ENCODE results near the gene KLHL36.

KLHL36 gene

GRCh38 chr16:84667600-84668309 lies 19.4 kb downstream of the KLHL36 start:
- Histone ChIP-seq H3K4me3 (ENCODE audit: low read depth in 1 of 5, low read length in 5 of 5) (no peak overlapping the region), H3K27ac (ENCODE audit: low read depth, low read length) (no peak overlapping the region), H3K27me3 (ENCODE audit: control insufficient read depth in 5 of 5, insufficient read depth in 4 of 5, low read length in 5 of 5) (no peaks in the 10 kb centered on the region), H3K9me3 (ENCODE audit: control insufficient read depth in 5 of 5, low read length in 5 of 5) (no peaks in the 10 kb centered on the region), H3K9ac (ENCODE audit: low read length in 5 of 5) (no peak overlapping the region), H3K4me1 (ENCODE audit: control insufficient read depth in 5 of 5, insufficient read depth in 5 of 5, low read length in 5 of 5) (peaks cover 0 to 7% (median 5%) of the 10 kb centered on the region in 5 donors), H3K36me3 (ENCODE audit: control insufficient read depth in 5 of 5, insufficient read depth in 5 of 5, low read length in 5 of 5) (peaks cover 5 to 51% (median 32%) of the 10 kb centered on the region in 5 donors)

- H3K4me1 ChIP-seq (ENCODE audit: control insufficient read depth in 5 of 5, insufficient read depth in 5 of 5, low read length in 5 of 5): peaks cover 0 to 5% (median 0%) of the 10 kb centered on the region in 5 donors
- H3K4me3 ChIP-seq (ENCODE audit: low read depth in 1 of 5, low read length in 5 of 5): no peak overlapping the region
- no peaks in the 10 kb centered on the region for H3K27me3 ChIP-seq (ENCODE audit: control insufficient read depth in 5 of 5, insufficient read depth in 4 of 5, low read length in 5 of 5)
- no peak overlapping the region for H3K27ac ChIP-seq (ENCODE audit: low read depth, low read length)
- peaks cover 0 to 29% (median 14%) of the 10 kb centered on the region in 5 donors for H3K36me3 ChIP-seq (ENCODE audit: control insufficient read depth in 5 of 5, insufficient read depth in 5 of 5, low read length in 5 of 5)
- no peaks in the 10 kb centered on the region for H3K9me3 ChIP-seq (ENCODE audit: control insufficient read depth in 5 of 5, low read length in 5 of 5)
- no peak overlapping the region for H3K9ac ChIP-seq (ENCODE audit: low read length in 5 of 5)
These were observed 21.8 kb downstream of the KLHL36 start for GRCh38 chr16:84670063-84670462.

- Histone ChIP-seq H3K27ac (ENCODE audit: low read depth, low read length) (no peak overlapping the region), H3K27me3 (ENCODE audit: control insufficient read depth in 5 of 5, insufficient read depth in 4 of 5, low read length in 5 of 5) (peaks cover 0 to 5% (median under 1%) of the 10 kb centered on the region in 5 donors), H3K4me1 (ENCODE audit: control insufficient read depth in 5 of 5, insufficient read depth in 5 of 5, low read length in 5 of 5) (peaks cover 0 to 3% (median 0%) of the 10 kb centered on the region in 5 donors), H3K36me3 (ENCODE audit: control insufficient read depth in 5 of 5, insufficient read depth in 5 of 5, low read length in 5 of 5) (peaks cover 0 to 13% (median 2%) of the 10 kb centered on the region in 5 donors), H3K9ac (ENCODE audit: low read length in 5 of 5) (no peak overlapping the region), H3K9me3 (ENCODE audit: control insufficient read depth in 5 of 5, low read length in 5 of 5) (no peaks in the 10 kb centered on the region), H3K4me3 (ENCODE audit: low read depth in 1 of 5, low read length in 5 of 5) (peak overlapping the region in 1 of 5 donors; percentile 23)
These were observed 24.2 kb downstream of the KLHL36 start for GRCh38 chr16:84672276-84673202.

- no peaks in the 10 kb centered on the region for H3K9me3 ChIP-seq (ENCODE audit: control insufficient read depth in 5 of 5, low read length in 5 of 5)
- no peak overlapping the region for H3K4me3 ChIP-seq (ENCODE audit: low read depth in 1 of 5, low read length in 5 of 5)
- no peaks in the 10 kb centered on the region for H3K4me1 ChIP-seq (ENCODE audit: control insufficient read depth in 5 of 5, insufficient read depth in 5 of 5, low read length in 5 of 5)
- H3K36me3 ChIP-seq (ENCODE audit: control insufficient read depth in 5 of 5, insufficient read depth in 5 of 5, low read length in 5 of 5): peaks cover 0 to 7% (median 0%) of the 10 kb centered on the region in 5 donors
- no peak overlapping the region for H3K9ac ChIP-seq (ENCODE audit: low read length in 5 of 5)
- H3K27ac ChIP-seq (ENCODE audit: low read depth, low read length): no peak overlapping the region
- H3K27me3 ChIP-seq (ENCODE audit: control insufficient read depth in 5 of 5, insufficient read depth in 4 of 5, low read length in 5 of 5): peaks cover 0 to 7% (median 3%) of the 10 kb centered on the region in 5 donors
These were observed 24.9 kb downstream of the KLHL36 start for GRCh38 chr16:84673203-84673535.

- Histone ChIP-seq H3K27me3 (ENCODE audit: control insufficient read depth in 5 of 5, insufficient read depth in 4 of 5, low read length in 5 of 5) (peaks cover 0 to 8% (median 3%) of the 10 kb centered on the region in 5 donors), H3K27ac (ENCODE audit: low read depth, low read length) (no peak overlapping the region), H3K9me3 (ENCODE audit: control insufficient read depth in 5 of 5, low read length in 5 of 5) (no peaks in the 10 kb centered on the region), H3K4me1 (ENCODE audit: control insufficient read depth in 5 of 5, insufficient read depth in 5 of 5, low read length in 5 of 5) (no peaks in the 10 kb centered on the region), H3K9ac (ENCODE audit: low read length in 5 of 5) (no peak overlapping the region), H3K4me3 (ENCODE audit: low read depth in 1 of 5, low read length in 5 of 5) (no peak overlapping the region), H3K36me3 (ENCODE audit: control insufficient read depth in 5 of 5, insufficient read depth in 5 of 5, low read length in 5 of 5) (peaks cover 0 to 3% (median 0%) of the 10 kb centered on the region in 5 donors)
These were observed 25.2 kb downstream of the KLHL36 start for GRCh38 chr16:84673561-84673960.

GRCh38 chr16:84675423-84675822 lies 27.1 kb downstream of the KLHL36 start:
- no peaks in the 10 kb centered on the region for H3K36me3 ChIP-seq (ENCODE audit: control insufficient read depth in 5 of 5, insufficient read depth in 5 of 5, low read length in 5 of 5)
- H3K4me3 ChIP-seq (ENCODE audit: low read depth in 1 of 5, low read length in 5 of 5): no peak overlapping the region
- no peak overlapping the region for H3K27ac ChIP-seq (ENCODE audit: low read depth, low read length)
- H3K9ac ChIP-seq (ENCODE audit: low read length in 5 of 5): no peak overlapping the region
- H3K27me3 ChIP-seq (ENCODE audit: control insufficient read depth in 5 of 5, insufficient read depth in 4 of 5, low read length in 5 of 5): peaks cover 0 to 11% (median 3%) of the 10 kb centered on the region in 5 donors
- H3K9me3 ChIP-seq (ENCODE audit: control insufficient read depth in 5 of 5, low read length in 5 of 5): no peaks in the 10 kb centered on the region
- no peaks in the 10 kb centered on the region for H3K4me1 ChIP-seq (ENCODE audit: control insufficient read depth in 5 of 5, insufficient read depth in 5 of 5, low read length in 5 of 5)

- H3K4me3 ChIP-seq (ENCODE audit: low read depth in 1 of 5, low read length in 5 of 5): no peak overlapping the region
- H3K27me3 ChIP-seq (ENCODE audit: control insufficient read depth in 5 of 5, insufficient read depth in 4 of 5, low read length in 5 of 5): peaks cover 0 to 11% (median 3%) of the 10 kb centered on the region in 5 donors
These were observed 27.6 kb downstream of the KLHL36 start for GRCh38 chr16:84675884-84676283.

GRCh38 chr16:84677017-84677803 lies 28.9 kb downstream of the KLHL36 start:
- Histone ChIP-seq H3K4me1 (ENCODE audit: control insufficient read depth in 5 of 5, insufficient read depth in 5 of 5, low read length in 5 of 5) (no peaks in the 10 kb centered on the region), H3K36me3 (ENCODE audit: control insufficient read depth in 5 of 5, insufficient read depth in 5 of 5, low read length in 5 of 5) (no peaks in the 10 kb centered on the region), H3K9me3 (ENCODE audit: control insufficient read depth in 5 of 5, low read length in 5 of 5) (no peaks in the 10 kb centered on the region), H3K9ac (ENCODE audit: low read length in 5 of 5) (no peak overlapping the region), H3K27me3 (ENCODE audit: control insufficient read depth in 5 of 5, insufficient read depth in 4 of 5, low read length in 5 of 5) (peaks cover 0 to 11% (median 3%) of the 10 kb centered on the region in 5 donors), H3K4me3 (ENCODE audit: low read depth in 1 of 5, low read length in 5 of 5) (no peak overlapping the region), H3K27ac (ENCODE audit: low read depth, low read length) (no peak overlapping the region)

More at GRCh38 chr16:84675884-84676283, 27.6 kb downstream of the KLHL36 start:
- Histone ChIP-seq H3K9ac (ENCODE audit: low read length in 5 of 5) (no peak overlapping the region), H3K27ac (ENCODE audit: low read depth, low read length) (no peak overlapping the region), H3K9me3 (ENCODE audit: control insufficient read depth in 5 of 5, low read length in 5 of 5) (no peaks in the 10 kb centered on the region), H3K36me3 (ENCODE audit: control insufficient read depth in 5 of 5, insufficient read depth in 5 of 5, low read length in 5 of 5) (no peaks in the 10 kb centered on the region), H3K4me1 (ENCODE audit: control insufficient read depth in 5 of 5, insufficient read depth in 5 of 5, low read length in 5 of 5) (no peaks in the 10 kb centered on the region)

- Histone ChIP-seq H3K4me3 (ENCODE audit: low read depth in 1 of 5, low read length in 5 of 5) (no peak overlapping the region), H3K9ac (ENCODE audit: low read length in 5 of 5) (no peak overlapping the region), H3K27me3 (ENCODE audit: control insufficient read depth in 5 of 5, insufficient read depth in 4 of 5, low read length in 5 of 5) (peaks cover 0 to 11% (median 3%) of the 10 kb centered on the region in 5 donors), H3K27ac (ENCODE audit: low read depth, low read length) (no peak overlapping the region), H3K4me1 (ENCODE audit: control insufficient read depth in 5 of 5, insufficient read depth in 5 of 5, low read length in 5 of 5) (no peaks in the 10 kb centered on the region), H3K36me3 (ENCODE audit: control insufficient read depth in 5 of 5, insufficient read depth in 5 of 5, low read length in 5 of 5) (no peaks in the 10 kb centered on the region), H3K9me3 (ENCODE audit: control insufficient read depth in 5 of 5, low read length in 5 of 5) (no peaks in the 10 kb centered on the region)
These were observed 29.5 kb downstream of the KLHL36 start for GRCh38 chr16:84677849-84678248.
